NOMO-1 treated with DMSO at 0.1 percent for 48 hours (cell line): Measurements from ENCODE around the gene MYRFL.
A peak's percentile ranks its signal among the peaks of the same experiment; 100 is the strongest.
"Not testable (repeated sequence)": the region's sequence is repeated elsewhere in the genome, so short reads cannot be mapped to it uniquely, and the experiment has no call there.

Experiments used
- DNase-seq: peaks from one replicate; lab custom pipeline; 2025; ENCODE audit not compliant: unreplicated experiment; lab: John Stamatoyannopoulos, UW

The MYRFL gene

GRCh38 chr12:69985656-69986055, 160.6 kb downstream of the MYRFL start:
- no peak for DNase-seq

- DNase-seq = no peak
These were observed 161.1 kb downstream of the MYRFL start for GRCh38 chr12:69986114-69986513.

DNA sequence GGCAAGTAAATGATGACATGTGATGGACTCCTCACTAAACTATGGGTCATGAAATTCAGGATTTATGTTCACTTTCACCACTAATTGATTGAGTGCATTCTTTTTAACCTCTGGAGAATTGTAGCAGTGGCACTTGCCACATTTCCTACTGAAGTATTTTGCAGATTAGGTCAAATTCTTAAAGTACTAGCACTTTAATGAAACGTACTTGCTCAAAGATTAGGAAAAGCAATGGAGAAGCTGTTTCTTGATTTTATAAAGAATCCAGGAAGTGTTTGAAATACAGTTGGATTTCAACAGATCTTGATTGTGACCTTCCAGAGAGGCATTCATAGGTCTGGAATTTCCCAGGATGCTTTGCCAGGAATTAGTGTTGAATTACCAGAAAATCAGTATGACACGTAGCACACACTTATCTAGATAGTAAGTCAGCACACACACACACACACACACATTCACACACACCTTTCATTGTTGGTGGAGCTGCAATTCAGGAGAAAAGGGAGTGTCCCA, 162.6 kb downstream of the MYRFL start:
- DNase-seq = no peak

- no peak for DNase-seq
These were observed 163.7 kb downstream of the MYRFL start for GRCh38 chr12:69988481-69989321.

DNA sequence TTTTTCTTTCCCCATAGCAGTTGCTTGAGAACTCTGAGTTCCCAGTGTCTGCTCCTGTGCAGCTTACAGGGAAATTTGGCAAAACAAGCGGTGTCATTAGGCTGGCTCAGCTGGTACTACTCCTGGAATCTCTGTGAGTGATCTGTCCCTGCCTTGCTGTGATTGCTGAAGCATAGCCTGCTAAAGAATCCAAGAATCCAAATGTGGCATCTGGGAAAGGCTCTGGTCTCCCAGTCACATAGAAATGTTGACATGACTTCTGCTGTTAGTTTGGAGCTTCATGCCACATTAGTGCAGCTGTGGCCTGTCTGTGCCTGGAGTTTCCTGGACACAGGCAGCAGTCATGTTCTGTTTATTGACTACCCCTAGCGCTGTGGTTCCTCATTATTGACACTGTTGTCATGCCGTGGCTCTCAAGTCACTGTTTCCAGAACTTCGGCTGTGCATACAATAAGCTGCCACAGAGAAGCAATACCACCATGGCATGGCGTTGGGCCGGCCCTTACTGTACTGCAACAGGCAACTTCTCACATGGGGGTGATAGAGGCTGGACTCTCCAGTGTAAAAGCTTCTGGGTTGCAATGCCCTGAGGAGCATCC, 166.8 kb downstream of the MYRFL start:
- no peak for DNase-seq

GRCh38 chr12:69993433-69993832, 168.4 kb downstream of the MYRFL start:
- DNase-seq = no peak

GRCh38 chr12:69994086-69994485, 169.1 kb downstream of the MYRFL start:
- DNase-seq = not testable (repeated sequence)

GRCh38 chr12:69994724-69995173, 169.7 kb downstream of the MYRFL start:
- DNase-seq = no peak

DNA sequence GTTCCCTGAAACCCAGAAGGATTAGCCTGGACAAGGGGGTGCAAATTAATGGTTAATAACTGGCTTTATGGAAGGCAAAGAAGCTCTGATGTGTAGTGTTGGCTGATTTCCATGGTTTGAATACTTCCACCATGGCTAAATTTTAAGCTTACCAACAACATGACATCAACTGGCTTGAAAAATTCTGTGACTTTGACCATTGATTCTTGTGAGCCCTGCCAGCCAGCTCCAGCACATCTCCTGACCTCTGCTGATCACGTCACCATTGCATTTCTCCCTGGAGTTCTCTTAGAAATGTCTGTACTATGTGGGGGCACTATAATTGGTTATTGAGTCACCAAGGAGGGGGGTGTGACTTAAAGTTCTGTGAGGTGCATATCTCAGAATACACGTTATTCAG, 171.2 kb downstream of the MYRFL start:
- no peak for DNase-seq

DNA sequence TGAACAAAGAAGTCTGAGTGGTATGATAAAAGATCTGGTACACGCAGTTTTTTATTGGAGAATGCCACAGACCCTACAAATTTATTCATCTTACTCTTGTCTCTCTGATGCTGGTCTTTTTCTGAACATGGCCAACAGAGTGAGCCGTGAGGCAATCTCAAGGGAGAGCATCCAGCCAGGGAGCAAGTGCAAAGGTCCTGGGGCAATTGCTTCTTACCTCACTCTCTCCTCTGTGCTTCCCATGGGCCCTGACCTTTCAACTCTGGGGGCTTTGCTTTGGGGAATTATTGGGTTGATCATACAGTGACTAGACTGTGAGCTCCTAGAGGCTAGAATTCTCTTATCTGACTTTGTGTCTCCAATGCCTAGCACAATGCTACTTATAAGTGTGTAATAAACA, 171.7 kb downstream of the MYRFL start:
- no peak for DNase-seq

DNA sequence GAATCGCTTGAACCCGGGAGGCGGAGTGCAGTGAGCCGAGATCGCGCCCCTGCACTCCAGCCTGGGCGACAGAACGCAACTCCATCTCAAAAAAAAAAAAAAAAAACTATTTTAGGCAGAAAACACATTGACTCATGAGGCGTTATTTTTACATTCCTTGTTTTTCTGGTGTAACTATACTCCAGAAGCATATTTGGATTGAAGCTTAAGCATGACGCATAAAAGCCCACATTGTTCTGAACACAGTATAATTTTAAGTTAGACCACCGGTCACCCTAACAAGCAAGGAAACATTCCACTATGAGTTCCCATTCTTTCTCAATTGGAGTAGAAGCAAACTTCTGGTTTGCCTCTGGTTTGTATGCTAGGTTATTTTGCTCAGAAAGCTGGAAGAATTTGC, 173.0 kb downstream of the MYRFL start:
- DNase-seq = no peak

- no peak for DNase-seq
These were observed 173.9 kb downstream of the MYRFL start for GRCh38 chr12:69998922-69999321.

GRCh38 chr12:69999561-69999960, 174.5 kb downstream of the MYRFL start:
- peak; percentile 6 for DNase-seq

DNA sequence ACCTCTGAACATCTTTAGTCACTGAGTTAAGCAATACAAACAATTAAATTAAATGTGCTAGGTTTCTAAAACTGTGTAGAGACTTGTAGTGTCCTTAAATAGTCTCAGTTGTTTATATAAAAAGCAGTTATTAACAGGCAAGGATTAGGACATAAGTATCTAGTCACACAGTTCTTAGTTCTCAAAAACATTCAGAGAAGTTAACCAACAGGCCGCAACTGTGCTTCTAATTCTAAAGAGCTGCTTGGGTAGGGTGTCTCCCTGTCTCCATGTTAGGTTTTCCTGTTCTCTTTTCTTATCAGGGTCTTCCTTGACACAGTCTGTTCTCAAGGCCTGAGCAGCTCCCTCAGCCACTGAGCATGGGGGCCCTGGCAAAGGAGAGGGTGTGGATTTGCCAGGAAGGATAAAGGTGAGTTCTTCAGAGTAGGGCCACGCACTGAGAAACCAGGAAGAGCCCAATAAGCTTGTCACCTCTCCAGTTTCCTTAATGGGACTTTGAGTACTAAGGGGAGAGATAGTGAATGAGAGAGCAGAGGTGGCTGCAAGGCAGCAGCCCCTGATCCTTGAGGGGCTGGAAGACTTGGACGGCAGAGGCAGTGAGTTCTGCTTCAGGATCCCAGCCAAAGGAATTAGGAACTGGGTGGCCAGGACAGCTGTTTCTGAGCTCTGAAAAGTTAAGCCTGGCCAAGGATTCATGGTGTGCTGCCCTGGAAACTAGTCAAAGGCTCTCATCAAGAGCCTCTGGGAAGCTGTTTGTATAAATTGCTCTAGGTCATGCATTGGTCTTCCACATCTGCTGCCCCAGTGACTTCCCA, 177.3 kb downstream of the MYRFL start:
- DNase-seq = no peak

DNA sequence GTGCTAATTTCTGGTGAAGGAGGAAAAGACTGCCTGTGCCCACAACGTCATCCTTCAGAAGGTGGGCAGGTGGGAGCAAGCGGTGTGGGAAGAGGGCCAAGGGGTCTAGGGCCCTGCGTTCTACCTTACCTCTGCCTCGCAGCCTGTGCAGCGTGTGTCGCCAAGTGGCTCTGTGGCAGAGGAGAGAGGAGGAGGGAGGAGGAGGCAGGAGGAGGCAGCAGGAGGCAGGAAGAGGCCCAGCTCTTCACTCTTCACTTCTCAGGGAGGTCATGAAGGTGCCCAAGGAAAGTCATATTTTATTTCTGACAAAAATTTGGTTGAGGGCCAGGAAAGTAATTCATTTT, 177.9 kb downstream of the MYRFL start:
- no peak for DNase-seq

DNA sequence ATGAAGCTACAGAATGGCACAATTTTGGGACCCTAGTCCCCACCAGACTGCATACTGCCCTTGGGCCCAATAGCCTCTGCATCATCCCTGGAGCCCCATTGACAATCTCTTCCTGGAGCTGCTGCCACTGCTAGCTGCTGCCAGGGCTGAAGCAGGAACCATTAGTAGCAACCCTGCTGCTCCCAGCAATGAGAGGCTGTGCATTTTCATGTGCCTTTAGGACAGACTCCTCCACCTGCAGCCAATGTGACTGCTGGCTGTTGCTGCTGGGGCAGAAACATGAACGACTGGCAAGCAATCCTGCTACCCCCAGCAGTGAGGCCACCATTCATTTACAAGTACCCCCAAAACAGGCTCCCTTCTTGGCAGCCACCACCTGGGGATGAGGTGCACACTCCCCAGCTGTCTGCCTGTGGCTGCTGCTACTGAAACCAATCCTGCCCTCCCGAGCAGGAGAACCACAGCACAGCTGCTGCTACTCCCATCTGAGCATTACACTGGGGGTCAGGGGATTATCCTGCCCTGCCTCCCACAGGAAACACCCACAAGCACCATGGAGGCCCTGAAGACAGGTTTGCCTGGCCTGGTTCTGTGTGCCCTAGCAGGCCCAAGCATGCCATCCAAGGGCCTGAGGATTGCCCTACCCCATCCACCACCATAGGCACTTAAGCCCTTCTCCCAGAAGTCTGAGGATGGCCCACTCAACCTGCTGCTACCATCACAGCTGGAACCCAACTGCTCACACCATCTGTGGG, 181.0 kb downstream of the MYRFL start:
- DNase-seq = no peak

DNA sequence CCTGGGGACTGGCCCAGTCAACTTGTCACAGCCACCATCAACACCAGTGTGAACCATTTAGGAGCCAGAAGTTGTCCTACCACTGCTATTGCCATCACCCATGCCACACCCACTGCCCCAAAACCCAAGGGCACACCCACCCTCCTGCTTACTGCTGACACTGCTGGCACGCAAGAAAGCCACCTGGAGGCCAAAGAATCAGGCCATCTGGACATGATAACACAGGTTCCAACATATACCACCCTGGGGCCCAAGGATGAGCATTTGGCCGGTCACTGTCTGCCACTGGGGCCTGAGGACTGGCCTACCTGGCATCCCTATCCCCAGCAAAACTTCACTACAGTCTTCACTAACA, 181.6 kb downstream of the MYRFL start:
- no peak for DNase-seq

DNA sequence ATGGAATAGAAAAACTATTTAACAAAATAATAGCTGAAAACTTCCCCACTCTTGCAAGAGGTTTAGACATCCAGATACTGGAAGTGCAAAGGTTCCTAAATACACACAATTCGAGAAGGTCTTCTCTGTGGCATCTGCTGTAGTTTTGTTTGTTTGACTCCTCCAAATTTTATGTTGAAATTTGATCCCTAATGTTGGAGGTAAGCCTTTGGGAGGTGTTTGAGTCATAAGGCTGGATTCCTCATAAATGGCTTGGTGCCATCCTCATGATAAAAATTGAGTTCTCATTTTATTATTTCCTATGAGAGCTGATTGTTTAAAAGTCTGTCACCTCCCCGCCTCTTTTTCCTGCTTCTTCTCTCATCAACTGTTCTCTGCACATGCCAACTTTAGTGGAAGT, 182.7 kb downstream of the MYRFL start:
- DNase-seq = no peak
